ENCODE data around the gene MLX.

DNA sequence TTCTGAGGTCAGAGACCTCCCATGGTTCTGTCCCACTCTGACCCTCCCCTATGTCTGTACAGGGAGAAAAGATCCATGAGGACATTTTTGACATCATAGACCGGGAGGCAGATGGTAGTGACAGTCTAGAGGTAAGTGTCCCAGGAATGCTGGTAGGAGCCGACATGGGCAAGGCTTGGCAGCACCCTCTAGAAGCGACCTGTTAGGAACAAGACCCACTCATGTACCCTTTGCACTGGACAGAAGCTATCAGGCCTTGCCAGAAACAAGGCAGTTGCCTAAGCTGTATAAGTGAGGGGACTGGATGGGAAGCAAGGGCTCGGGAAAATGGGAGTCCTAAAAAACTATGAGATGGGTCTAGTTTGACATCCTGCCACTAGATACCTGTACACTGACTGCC lies 45.1 kb downstream of the MLX start:
- TF ChIP-seq CTCF (IDR thresholded peaks at IDR 0.05; ENCODE audit: low read length) (no peak), EZH2phosphoT487 (IDR thresholded peaks at IDR 0.05; ENCODE audit: low read length) (no peak)
